T-cell (primary cell): ENCODE data around the gene FXYD3. TPM values are rescaled to one million over a fixed set of nuclear protein-coding genes. Genes with fewer than 3 reads are reported as not detected.

Experiments
- ATAC-seq, 4 experiments: fragments of 200-7000 bp in 3 of 4; fragments of 150-1000 bp in 1 of 4; cut with Tn5 transposase; replicated peaks in 1 of 4; 1 replicate in 3 of 4; 2 replicates in 1 of 4; pipeline ENCODE4 v1.10.0; 2021; ENCODE audit warnings: moderate library complexity in 3 of 4, mild to moderate bottlenecking in 2 of 4, moderate number of reproducible peaks in 1 of 4
- CTCF ChIA-PET, 2 donors: fragments of 300-600 bp; sonication (Branson Sonifier 250); formaldehyde crosslinking; loops; one replicate each; lab custom pipeline; 2022; ENCODE audit warnings: antibody characterized with exemption in 2 of 2; lab: Charles Lee
- POLR2A ChIA-PET, 2 donors: fragments of 300-600 bp; sonication (Branson Sonifier 250); formaldehyde crosslinking; loops; one replicate each; lab custom pipeline; 2022; ENCODE audit warnings: antibody characterized with exemption in 2 of 2; lab: Charles Lee
- DNase-seq, 35 experiments: peaks; one replicate each; pipeline versions ENCODE4 v3.0.0 to v3.0.0-alpha.2; 2013 to 2023
- H3K27ac ChIP-seq: one replicate; pipeline ENCODE4 v1.5.1; 2013; ENCODE audit warnings: low read length
- H3K27me3 ChIP-seq, 2 experiments: replicated peaks in 1 of 2; 1 replicate in 1 of 2; 2 replicates in 1 of 2; pipeline versions ENCODE4 v1.6.1 to v1.7.0; 2013; ENCODE audit warnings: low read length in 1 of 2, mixed read lengths in 1 of 2; ENCODE audit not compliant: control insufficient read depth in 2 of 2, insufficient read depth in 2 of 2; ENCODE audit errors: extremely low read depth in 1 of 2
- H3K36me3 ChIP-seq, 2 donors: 1 replicate in 1 of 2; 2 replicates in 1 of 2; pipeline versions ENCODE4 v1.6.1 to v1.7.0; 2013; ENCODE audit warnings: low read length in 1 of 2; ENCODE audit not compliant: control insufficient read depth in 2 of 2, insufficient read depth in 1 of 2; ENCODE audit errors: extremely low read depth in 1 of 2
- H3K4me1 ChIP-seq, 2 experiments: 1 replicate in 1 of 2; 2 replicates in 1 of 2; pipeline versions ENCODE4 v1.6.1 to v1.7.0; 2013; ENCODE audit warnings: low read length in 2 of 2, mixed read lengths in 1 of 2; ENCODE audit not compliant: insufficient read depth in 2 of 2, control insufficient read depth in 1 of 2; ENCODE audit errors: extremely low read depth in 1 of 2
- H3K4me3 ChIP-seq, 2 donors: 1 replicate in 1 of 2; 2 replicates in 1 of 2; pipeline versions ENCODE4 v1.5.1 to v1.7.0; 2013; ENCODE audit warnings: mild to moderate bottlenecking in 2 of 2, low read length in 1 of 2, moderate library complexity in 1 of 2; ENCODE audit not compliant: control insufficient read depth in 1 of 2; ENCODE audit errors: extremely low read depth in 1 of 2
- H3K9me3 ChIP-seq: 2 replicates; pipeline ENCODE4 v1.7.0; 2013
- H3K27ac Mint-ChIP-seq, 2 donors: one replicate each; pipeline ENCODE4 v1.8.0; 2020 to 2021; ENCODE audit warnings: mild to moderate bottlenecking in 2 of 2, mixed read lengths in 2 of 2
- H3K27me3 Mint-ChIP-seq, 2 donors: one replicate each; pipeline ENCODE4 v1.8.0; 2021 to 2022; ENCODE audit warnings: mixed read lengths in 2 of 2
- H3K36me3 Mint-ChIP-seq: one replicate; pipeline ENCODE4 v1.8.0; 2021; ENCODE audit warnings: mixed read lengths
- H3K4me1 Mint-ChIP-seq, 3 donors: one replicate each; pipeline ENCODE4 v1.8.0; 2020 to 2022; ENCODE audit warnings: mixed read lengths in 3 of 3, mild to moderate bottlenecking in 1 of 3
- H3K4me3 Mint-ChIP-seq, 3 donors: one replicate each; pipeline ENCODE4 v1.8.0; 2020 to 2022; ENCODE audit warnings: mild to moderate bottlenecking in 3 of 3, mixed read lengths in 3 of 3, moderate library complexity in 3 of 3
- H3K9me3 Mint-ChIP-seq, 3 donors: one replicate each; pipeline ENCODE4 v1.8.0; 2020 to 2022; ENCODE audit warnings: mixed read lengths in 3 of 3
- WGBS: methylation state at CpG from one replicate; pipeline ENCODE4 v1.1.5; 2013; ENCODE audit warnings: missing lambda C conversion rate; ENCODE audit not compliant: insufficient coverage; 5-methylcytosine and 5-hydroxymethylcytosine counted together
- total RNA-seq, 35 experiments: library from RNA in 6 of 35; stranded (reverse) in 6 of 35; fragments of 120-200 nt in 1 of 35; gene quantifications; one replicate each; pipeline versions ENCODE4 v1.2.1 to v1.2.4 and lab custom pipeline; 2013 to 2026

The FXYD3 gene
- total RNA-seq, 5 donors from 2014 or later (not counting 1 experiment from before 2014, with no cell fraction given), result 0.79 to 1.1 TPM; not detected in 3

GRCh38 chr19:35076657-35077056, 39.0 kb upstream of the FXYD3 start:
- H3K27me3 Mint-ChIP-seq, result peaks cover 3 to 8% of the 10 kb centered on the region in 2 donors
- no peaks in the 10 kb centered on the region for H3K36me3 Mint-ChIP-seq
- ChIA-PET CTCF (no interaction called here), POLR2A (no interaction called here)
- Histone ChIP-seq H3K9me3 (no peaks in the 10 kb centered on the region), H3K4me1 (peaks cover 0 to 4% of the 10 kb centered on the region in 2 experiments), H3K4me3 (no peak overlapping the region), H3K27ac (no peak overlapping the region), H3K36me3 (no peaks in the 10 kb centered on the region), H3K27me3 (peaks cover 0 to 18% of the 10 kb centered on the region in 2 experiments)
- 13% methylated on average over 7 of the region's 8 CpGs for WGBS
- DNase-seq, result no peak
- H3K9me3 Mint-ChIP-seq, result no peaks in the 10 kb centered on the region
- peaks cover 0 to 4% (median 3%) of the 10 kb centered on the region in 3 donors for H3K4me1 Mint-ChIP-seq
- H3K27ac Mint-ChIP-seq, result no peak overlapping the region
- no peak overlapping the region for H3K4me3 Mint-ChIP-seq
- no peak for ATAC-seq

DNA sequence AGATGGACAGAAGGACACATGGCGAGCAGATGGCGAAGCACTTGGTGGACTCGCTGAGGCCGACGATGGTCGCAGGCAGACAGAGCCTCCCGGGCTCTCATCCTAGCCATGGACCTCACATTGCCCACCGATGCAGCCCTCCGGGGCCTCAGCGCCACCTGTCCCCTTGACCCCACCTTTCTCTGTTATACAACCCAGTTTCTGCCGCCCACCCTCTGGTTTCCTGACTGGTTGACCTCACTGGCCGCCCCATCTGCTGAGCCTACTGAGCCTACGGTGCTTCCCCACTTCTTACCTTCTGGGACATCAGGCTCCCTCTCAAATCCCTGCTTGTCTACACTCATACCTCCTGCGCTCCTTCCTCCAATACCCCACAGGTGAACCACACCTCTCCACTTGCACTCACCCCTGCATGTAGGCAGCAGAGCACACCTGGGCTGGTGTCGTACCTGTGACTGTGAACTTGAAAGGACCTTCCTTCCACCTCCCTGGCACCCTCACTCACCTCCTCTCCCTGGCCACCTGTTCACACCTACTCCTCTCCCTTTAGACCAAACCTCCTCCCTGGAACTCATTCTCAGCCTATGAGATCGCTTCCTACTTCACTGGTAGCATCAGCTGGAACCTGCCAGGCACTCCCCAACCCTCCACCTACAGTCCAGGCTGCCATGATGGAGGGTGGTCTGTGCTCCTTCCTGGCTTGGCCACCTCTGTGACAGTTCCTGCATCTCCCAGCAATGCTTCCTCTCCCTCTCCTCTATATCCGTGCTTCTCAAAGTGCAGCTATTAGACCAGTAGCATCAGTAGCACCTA, 38.0 kb upstream of the FXYD3 start:
- no peak overlapping the region for H3K4me3 Mint-ChIP-seq
- peaks cover 3 to 8% of the 10 kb centered on the region in 2 donors for H3K27me3 Mint-ChIP-seq
- ATAC-seq (no peak), DNase-seq (no peak)
- H3K4me1 Mint-ChIP-seq, result peaks cover 0 to 4% (median 3%) of the 10 kb centered on the region in 3 donors
- Histone ChIP-seq H3K27me3 (peaks cover 0 to 18% of the 10 kb centered on the region in 2 experiments), H3K4me1 (peaks cover 0 to 4% of the 10 kb centered on the region in 2 experiments), H3K4me3 (no peak overlapping the region), H3K9me3 (no peaks in the 10 kb centered on the region), H3K27ac (no peak overlapping the region), H3K36me3 (no peaks in the 10 kb centered on the region)
- POLR2A ChIA-PET, result no interaction called here
- H3K9me3 Mint-ChIP-seq, result no peaks in the 10 kb centered on the region
- no peaks in the 10 kb centered on the region for H3K36me3 Mint-ChIP-seq
- H3K27ac Mint-ChIP-seq, result no peak overlapping the region
- CTCF ChIA-PET, result no interaction called here
- WGBS, result 89% methylated on average over 16 of the region's 17 CpGs

DNA sequence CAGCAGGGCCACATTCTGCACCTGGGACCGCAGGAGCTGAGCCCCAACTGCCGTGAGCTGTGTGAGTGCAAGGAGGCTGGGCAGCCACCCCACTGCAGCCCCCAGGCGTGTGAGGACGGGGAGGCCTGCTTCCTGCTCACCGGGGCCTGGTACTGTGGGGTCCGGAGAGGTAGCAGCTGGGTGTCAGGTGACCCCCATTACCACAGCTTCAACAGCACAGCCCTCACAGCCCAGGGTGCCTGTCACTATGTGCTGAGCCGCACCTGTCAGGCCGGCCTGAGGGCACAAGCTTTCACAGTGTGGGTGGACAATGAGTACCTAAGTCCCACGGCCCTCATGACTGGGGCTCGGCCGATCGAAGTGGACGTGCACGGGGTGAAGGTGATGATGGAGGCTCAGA, 35.8 kb upstream of the FXYD3 start:
- no peaks in the 10 kb centered on the region for H3K36me3 Mint-ChIP-seq
- POLR2A ChIA-PET, result no interaction called here
- H3K27ac Mint-ChIP-seq, result no peak overlapping the region
- no peak overlapping the region for H3K4me3 ChIP-seq
- ATAC-seq (no peak), DNase-seq (no peak)
- H3K27me3 ChIP-seq, result peaks cover 0 to 18% of the 10 kb centered on the region in 2 experiments
- CTCF ChIA-PET, result no interaction called here
- no peak overlapping the region for H3K27ac ChIP-seq
- WGBS, result 90% methylated on average over 7 of the region's 14 CpGs
- peaks cover 0 to 10% of the 10 kb centered on the region in 2 experiments for H3K4me1 ChIP-seq
- no peaks in the 10 kb centered on the region for H3K36me3 ChIP-seq
- no peak overlapping the region for H3K4me3 Mint-ChIP-seq
- peaks cover 0 to 6% (median 4%) of the 10 kb centered on the region in 3 donors for H3K4me1 Mint-ChIP-seq
- no peaks in the 10 kb centered on the region for H3K9me3 Mint-ChIP-seq
- no peaks in the 10 kb centered on the region for H3K9me3 ChIP-seq
- H3K27me3 Mint-ChIP-seq, result peaks cover 3 to 8% of the 10 kb centered on the region in 2 donors

- ChIA-PET CTCF (interaction anchor here in 1 of 2 donors (0.6 kb wide), 1 partner anchor 430 kb away, joined by 5 read pairs; no protein-coding TSS in a partner anchor), POLR2A (no interaction called here)
- Mint-ChIP-seq H3K4me3 (no peak overlapping the region), H3K9me3 (no peaks in the 10 kb centered on the region), H3K27me3 (peaks cover 3 to 8% of the 10 kb centered on the region in 2 donors), H3K36me3 (no peaks in the 10 kb centered on the region), H3K4me1 (peaks cover 2 to 7% (median 7%) of the 10 kb centered on the region in 3 donors), H3K27ac (no peak overlapping the region)
- no peak for DNase-seq
- no peak for ATAC-seq
- Histone ChIP-seq H3K4me1 (peaks cover 0 to 18% of the 10 kb centered on the region in 2 experiments), H3K9me3 (no peaks in the 10 kb centered on the region), H3K4me3 (no peak overlapping the region), H3K27ac (no peak overlapping the region), H3K36me3 (no peaks in the 10 kb centered on the region), H3K27me3 (peaks cover 0 to 18% of the 10 kb centered on the region in 2 experiments)
- 83% methylated on average over 15 of the region's 16 CpGs for WGBS
These were observed 34.9 kb upstream of the FXYD3 start for GRCh38 chr19:35080613-35081170.

DNA sequence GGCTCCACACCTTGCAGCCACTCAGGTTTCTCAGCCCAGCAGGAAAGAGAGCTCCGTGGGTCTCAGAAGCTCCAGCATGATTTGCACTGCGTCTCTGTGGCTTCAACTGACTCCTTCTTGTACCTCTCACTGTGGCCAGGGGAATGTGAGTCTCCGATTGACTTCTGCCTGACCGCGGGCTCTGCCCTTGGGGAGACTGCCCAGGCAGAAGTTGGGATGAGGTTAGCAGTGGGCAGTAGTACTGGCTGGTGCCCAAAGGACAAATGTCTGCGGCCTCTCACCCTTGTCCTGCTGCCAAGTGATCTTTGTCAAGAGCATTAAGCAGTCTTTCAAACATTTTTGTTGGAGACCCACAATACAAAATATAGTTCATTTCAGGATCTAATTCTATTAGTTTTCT, 34.4 kb upstream of the FXYD3 start:
- Histone ChIP-seq H3K4me3 (no peak overlapping the region), H3K9me3 (no peaks in the 10 kb centered on the region), H3K36me3 (no peaks in the 10 kb centered on the region), H3K27me3 (peaks cover 0 to 18% of the 10 kb centered on the region in 2 experiments), H3K27ac (no peak overlapping the region), H3K4me1 (peaks cover 0 to 21% of the 10 kb centered on the region in 2 experiments)
- Mint-ChIP-seq H3K4me3 (no peak overlapping the region), H3K9me3 (no peaks in the 10 kb centered on the region), H3K27me3 (peaks cover 3 to 8% of the 10 kb centered on the region in 2 donors), H3K36me3 (no peaks in the 10 kb centered on the region), H3K4me1 (peaks cover 6 to 12% (median 11%) of the 10 kb centered on the region in 3 donors), H3K27ac (no peak overlapping the region)
- WGBS, result 63% methylated on average over 3 of the region's 6 CpGs
- POLR2A ChIA-PET, result no interaction called here
- no peak for ATAC-seq
- CTCF ChIA-PET, result interaction anchor here in 1 of 2 donors (0.6 kb wide), 1 partner anchor 430 kb away, joined by 5 read pairs; no protein-coding TSS in a partner anchor
- DNase-seq, result no peak

DNA sequence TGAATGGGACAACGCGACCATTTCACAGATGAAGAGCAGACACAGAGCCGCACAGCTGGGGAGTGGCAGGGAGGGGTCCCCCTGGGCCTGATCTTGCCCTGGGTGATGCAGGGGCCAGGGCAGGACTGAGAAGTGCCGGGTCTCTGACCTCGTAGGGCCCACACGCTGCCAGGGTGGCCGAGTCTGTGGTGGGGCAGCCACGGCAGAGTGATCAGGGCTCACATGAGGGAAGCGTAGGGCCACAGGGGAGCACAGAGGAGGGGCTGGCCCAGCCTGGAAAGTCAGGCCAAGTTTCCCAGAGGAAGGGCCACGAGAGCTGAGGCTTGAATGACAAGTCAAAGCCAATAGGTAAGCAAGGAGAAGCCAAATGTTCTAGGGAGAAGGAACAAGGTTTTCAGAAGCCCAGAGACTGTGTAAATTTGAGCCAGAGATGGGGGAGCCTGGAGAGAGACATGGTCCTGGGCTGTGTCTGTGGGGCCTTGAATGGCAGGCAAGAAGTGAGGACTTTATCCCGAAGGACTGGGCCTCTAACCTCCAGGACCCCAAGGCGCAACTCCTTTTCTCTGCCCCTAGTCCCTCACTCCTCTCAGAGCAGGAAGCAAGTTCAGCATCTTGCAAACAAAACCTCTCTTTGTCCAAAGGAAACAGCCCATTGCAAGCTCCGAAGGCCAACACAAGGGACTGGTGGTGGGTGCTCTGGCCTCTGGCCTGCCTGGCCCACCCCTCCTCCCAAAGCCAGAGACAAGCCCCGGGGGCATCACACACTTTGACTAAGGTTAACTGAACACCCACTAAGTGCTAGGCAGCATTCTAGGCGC, 31.7 kb upstream of the FXYD3 start:
- POLR2A ChIA-PET, result no interaction called here
- Mint-ChIP-seq H3K9me3 (no peaks in the 10 kb centered on the region), H3K36me3 (no peaks in the 10 kb centered on the region), H3K27me3 (peaks cover under 1 to 3% of the 10 kb centered on the region in 2 donors), H3K4me1 (peaks cover 7 to 16% (median 8%) of the 10 kb centered on the region in 3 donors), H3K27ac (peak overlapping the region in 1 of 2 donors; percentile 12), H3K4me3 (no peak overlapping the region)
- CTCF ChIA-PET, result interaction anchor here in 1 of 2 donors (0.6 kb wide), 1 partner anchor 33 kb away, joined by 3 read pairs; no protein-coding TSS in a partner anchor
- Histone ChIP-seq H3K4me3 (no peak overlapping the region), H3K36me3 (no peaks in the 10 kb centered on the region), H3K27ac (no peak overlapping the region), H3K9me3 (no peaks in the 10 kb centered on the region), H3K27me3 (peaks cover 0 to 16% of the 10 kb centered on the region in 2 experiments), H3K4me1 (peaks cover 0 to 24% of the 10 kb centered on the region in 2 experiments)
- DNase-seq, result no peak
- 86% methylated on average over 12 of the region's 15 CpGs for WGBS
- ATAC-seq, result no peak
